Choroid plexus epithelial cell (primary cell): ENCODE measurements around the gene ZFYVE19.

Experiments used
- DNase-seq: peaks from one replicate; pipeline ENCODE4 v3.0.0-alpha.2; 2010; ENCODE audit warnings: low read depth
- H3K4me3 ChIP-seq: 2 replicates; pipeline ENCODE4 v1.5.1; 2011; ENCODE audit warnings: low read depth, mild to moderate bottlenecking, control low read depth, low read length, moderate library complexity
- CTCF ChIP-seq: conservative IDR thresholded peaks from 2 replicates; pipeline ENCODE4 v1.5.1; 2011; ENCODE audit warnings: low read depth, mild to moderate bottlenecking, control low read depth, inconsistent platforms, low read length, moderate library complexity

ZFYVE19 gene

GRCh38 chr15:40838756-40839155, 31.9 kb downstream of the ZFYVE19 start:
- no peak for TF ChIP-seq CTCF
- no peak overlapping the region for H3K4me3 ChIP-seq
- no peak for DNase-seq

DNA sequence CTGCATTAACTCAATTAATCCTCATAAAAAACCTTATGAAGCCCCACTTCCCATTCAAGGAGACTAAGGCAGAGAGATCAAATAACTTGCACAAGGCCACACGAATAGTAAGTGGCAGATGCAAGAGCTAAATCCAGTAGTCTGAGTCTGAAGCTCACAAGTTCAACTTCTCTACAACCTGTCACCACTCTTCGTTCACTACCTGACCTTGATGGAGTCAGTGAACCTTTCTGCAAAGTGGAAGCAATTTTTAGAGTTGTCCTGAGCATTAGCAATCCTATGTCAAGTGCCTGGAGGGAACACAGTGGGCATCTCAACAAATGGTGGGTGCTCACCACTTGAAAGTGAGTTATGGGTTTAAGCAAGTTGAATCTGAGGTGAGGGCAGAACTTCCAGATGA, 34.9 kb downstream of the ZFYVE19 start:
- no peak overlapping the region for H3K4me3 ChIP-seq
- no peak for DNase-seq
- no peak for TF ChIP-seq CTCF

GRCh38 chr15:40843261-40843884, 36.5 kb downstream of the ZFYVE19 start:
- TF ChIP-seq CTCF, result no peak
- peak overlapping the region; percentile 54 for H3K4me3 ChIP-seq
- no peak for DNase-seq

DNA sequence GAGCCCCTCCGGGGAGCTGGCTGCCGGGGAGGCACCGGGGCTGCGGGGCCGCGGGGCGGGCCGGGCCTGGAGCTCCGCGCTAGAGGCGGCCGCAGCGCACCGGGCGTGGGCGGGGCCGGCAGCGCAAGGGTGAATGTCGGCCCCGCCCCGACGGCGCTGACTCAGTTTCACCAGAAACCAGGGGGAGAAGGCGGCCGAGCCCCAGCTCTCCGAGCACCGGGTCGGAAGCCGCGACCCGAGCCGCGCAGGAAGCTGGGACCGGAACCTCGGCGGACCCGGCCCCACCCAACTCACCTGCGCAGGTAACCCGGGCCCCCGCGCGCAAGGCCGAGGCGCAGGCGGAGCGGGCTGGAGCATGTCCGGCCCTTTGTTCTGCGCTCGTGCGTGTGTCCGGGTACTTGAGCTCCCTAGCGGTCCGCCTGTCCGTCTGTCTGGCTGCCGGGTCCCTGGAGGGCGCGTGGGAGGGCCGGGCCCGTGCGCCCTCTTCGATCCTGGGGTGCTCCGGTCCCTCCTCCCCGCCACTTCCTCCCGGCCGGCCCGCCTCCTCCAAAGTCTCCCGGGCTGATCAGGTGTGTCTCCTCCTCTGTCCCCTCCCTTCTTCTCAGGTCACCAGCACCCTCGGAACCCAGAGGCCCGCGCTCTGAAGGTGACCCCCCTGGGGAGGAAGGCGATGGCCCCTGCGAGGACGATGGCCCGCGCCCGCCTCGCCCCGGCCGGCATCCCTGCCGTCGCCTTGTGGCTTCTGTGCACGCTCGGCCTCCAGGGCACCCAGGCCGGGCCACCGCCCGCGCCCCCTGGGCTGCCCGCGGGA, 37.2 kb downstream of the ZFYVE19 start, which contains the start of gene SPINT1:
Gene SPINT1, plus strand, starts transcription at position 164 of the 811 bp plus-strand sequence. Its CDS starts 507 bp downstream, at position 671.
- no peak for DNase-seq
- no peak for TF ChIP-seq CTCF
- H3K4me3 ChIP-seq, result peak within 1 kb of the TSS; percentile 54

- DNase-seq, result peak; percentile 14
- TF ChIP-seq CTCF, result no peak
- H3K4me3 ChIP-seq, result peak overlapping the region; percentile 54
These were observed 37.8 kb downstream of the ZFYVE19 start for GRCh38 chr15:40844696-40845030.

DNA sequence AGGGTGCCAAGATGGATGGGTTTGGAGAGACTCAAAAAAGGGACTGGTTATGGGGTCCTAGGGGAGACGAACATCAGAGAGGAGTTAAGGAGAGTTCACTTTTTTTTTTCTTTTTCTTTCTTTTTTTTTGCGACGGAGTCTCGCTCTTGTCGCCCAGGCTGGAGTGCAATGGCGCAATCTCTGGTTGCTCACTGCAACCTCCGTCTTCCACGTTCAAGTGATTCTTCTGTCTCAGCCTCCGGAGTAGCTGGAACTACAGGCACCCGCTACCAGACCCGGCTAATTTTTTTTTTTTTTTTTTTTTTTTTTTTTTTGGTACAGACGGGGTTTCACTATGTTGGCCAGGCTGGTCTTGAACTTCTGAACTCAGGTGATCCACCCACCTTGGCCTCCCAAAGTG, 38.1 kb downstream of the ZFYVE19 start:
- no peak for TF ChIP-seq CTCF
- DNase-seq, result no peak
- H3K4me3 ChIP-seq, result peak overlapping the region; percentile 54
